Esophagus squamous epithelium (tissue), 5 donors: Measurements from ENCODE around the gene LARGE2. TPM values are rescaled to one million over a fixed set of nuclear protein-coding genes. Genes with fewer than 3 reads are reported as not detected.
A peak's percentile ranks its signal among the peaks of the same experiment; 100 is the strongest.

ENCODE experiments used
- DNase-seq: peaks from one replicate; lab custom pipeline; 2025; lab: John Stamatoyannopoulos, UW
- H3K27ac ChIP-seq, 4 donors: fragments of 200-600 bp; sonication (generic); one replicate each; pipeline ENCODE4 v1.5.1; 2016 to 2019; ENCODE audit warnings: mild to moderate bottlenecking in 1 of 4
- H3K27me3 ChIP-seq, 4 donors: fragments of 200-600 bp; sonication (generic); 1 replicate in 3 of 4; 2 replicates in 1 of 4; pipeline versions ENCODE4 v1.5.1 to v1.6.0; 2017 to 2021; ENCODE audit warnings: antibody characterized with exemption in 1 of 4
- H3K36me3 ChIP-seq, 3 donors: fragments of 200-600 bp; sonication (generic); one replicate each; pipeline ENCODE4 v1.5.1; 2016 to 2019
- H3K4me1 ChIP-seq, 3 donors: fragments of 200-600 bp; sonication (generic); one replicate each; pipeline ENCODE4 v1.5.1; 2017 to 2019
- H3K4me3 ChIP-seq, 4 donors: fragments of 200-600 bp; sonication (generic); 1 replicate in 3 of 4; 2 replicates in 1 of 4; pipeline ENCODE4 v1.5.1; 2016 to 2019; ENCODE audit warnings: mild to moderate bottlenecking in 2 of 4, moderate library complexity in 1 of 4
- H3K9me3 ChIP-seq, 3 donors: fragments of 200-600 bp; sonication (generic); one replicate each; pipeline ENCODE4 v1.5.1; 2016 to 2019
- POLR2A ChIP-seq, 4 donors: fragments of 450-650 bp; IDR thresholded peaks; one replicate each; pipeline ENCODE4 v1.6.1; 2017; ENCODE audit warnings: antibody characterized with exemption in 4 of 4, mild to moderate bottlenecking in 4 of 4, moderate library complexity in 3 of 4
- WGBS, 2 donors: methylation state at CpG; one replicate each; pipeline ENCODE4 v1.1.5; 2018; 5-methylcytosine and 5-hydroxymethylcytosine counted together
- intact Hi-C: fragments of 100-400 bp; cut with DNase I; formaldehyde crosslinking; loops from one replicate; pipeline ENCODE4 v1.15.0; 2022
- total RNA-seq, 4 donors: library from RNA; depleted of rRNA; stranded (reverse); fragments of >200 nt; gene quantifications; one replicate each; pipeline ENCODE4 v1.1.0, GENCODE V29; 2016
- TF ChIP-seq, protein P1 (sequence below), 6 experiments: fragments of 450-650 bp in 4 of 6; fragments of 200-600 bp in 2 of 6; sonication (generic) in 2 of 6; IDR thresholded peaks; one replicate each; pipeline ENCODE4 v1.5.1; 2016 to 2019; ENCODE audit warnings: antibody characterized with exemption in 6 of 6, mild to moderate bottlenecking in 4 of 6, moderate library complexity in 4 of 6
- donor health status: DM: yes; HTN: yes; CAD: no.

Gene LARGE2
- total RNA-seq, 4 donors from 2014 or later = 12.4 to 18.3 (median 15.5) TPM

DNA sequence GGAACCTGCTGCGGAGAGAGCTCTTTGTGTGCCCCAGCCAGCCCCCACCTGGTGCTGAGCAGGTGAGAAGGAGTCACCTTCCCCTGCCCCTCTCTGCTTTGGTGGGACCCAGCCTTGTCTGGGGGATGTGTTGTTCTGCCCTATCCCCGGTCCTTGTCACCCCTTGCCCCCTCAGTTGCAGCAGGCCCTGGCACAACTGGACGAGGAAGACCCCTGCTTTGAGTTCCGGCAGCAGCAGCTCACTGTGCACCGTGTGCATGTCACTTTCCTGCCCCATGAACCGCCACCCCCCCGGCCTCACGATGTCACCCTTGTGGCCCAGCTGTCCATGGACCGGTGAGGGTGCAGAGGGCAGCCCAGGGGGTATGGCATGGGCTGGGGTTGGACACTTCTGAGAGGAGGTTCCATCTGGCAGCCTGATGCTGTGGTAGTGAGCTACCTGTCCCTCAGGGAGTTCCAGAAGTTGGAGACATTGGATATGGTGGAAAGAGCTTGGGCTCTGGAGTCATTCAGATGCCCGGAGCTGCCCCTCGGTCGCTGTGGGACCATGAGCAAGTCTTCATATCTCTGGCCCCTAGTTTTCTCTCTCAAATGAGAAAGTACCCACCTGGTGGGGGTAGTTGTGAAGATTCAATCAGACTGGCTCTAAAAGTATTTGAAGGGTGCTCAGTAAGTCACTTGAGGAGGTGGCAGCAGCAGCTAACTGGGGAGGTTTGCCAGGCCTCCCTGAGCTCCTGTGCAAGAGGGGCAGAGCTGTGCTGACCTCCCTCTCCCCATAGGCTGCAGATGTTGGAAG is 4.3 kb downstream of the LARGE2 start:
- TF ChIP-seq, protein P1, sequence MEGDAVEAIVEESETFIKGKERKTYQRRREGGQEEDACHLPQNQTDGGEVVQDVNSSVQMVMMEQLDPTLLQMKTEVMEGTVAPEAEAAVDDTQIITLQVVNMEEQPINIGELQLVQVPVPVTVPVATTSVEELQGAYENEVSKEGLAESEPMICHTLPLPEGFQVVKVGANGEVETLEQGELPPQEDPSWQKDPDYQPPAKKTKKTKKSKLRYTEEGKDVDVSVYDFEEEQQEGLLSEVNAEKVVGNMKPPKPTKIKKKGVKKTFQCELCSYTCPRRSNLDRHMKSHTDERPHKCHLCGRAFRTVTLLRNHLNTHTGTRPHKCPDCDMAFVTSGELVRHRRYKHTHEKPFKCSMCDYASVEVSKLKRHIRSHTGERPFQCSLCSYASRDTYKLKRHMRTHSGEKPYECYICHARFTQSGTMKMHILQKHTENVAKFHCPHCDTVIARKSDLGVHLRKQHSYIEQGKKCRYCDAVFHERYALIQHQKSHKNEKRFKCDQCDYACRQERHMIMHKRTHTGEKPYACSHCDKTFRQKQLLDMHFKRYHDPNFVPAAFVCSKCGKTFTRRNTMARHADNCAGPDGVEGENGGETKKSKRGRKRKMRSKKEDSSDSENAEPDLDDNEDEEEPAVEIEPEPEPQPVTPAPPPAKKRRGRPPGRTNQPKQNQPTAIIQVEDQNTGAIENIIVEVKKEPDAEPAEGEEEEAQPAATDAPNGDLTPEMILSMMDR (IDR thresholded peaks at IDR 0.05) = no peak
- no peak for TF ChIP-seq POLR2A (IDR thresholded peaks at IDR 0.05)
- no peak for DNase-seq
- H3K27ac ChIP-seq = no peak overlapping the region
- intact Hi-C loops = no loop called here
- WGBS, 2 donors = 89% methylated on average over 7 of the region's 12 CpGs; no CpG with 5 or more reads in 1 of the 2 donors
- H3K27me3 ChIP-seq = peaks cover 0 to 38% (median 0%) of the 10 kb centered on the region in 4 donors
- H3K4me3 ChIP-seq = no peak overlapping the region
- H3K36me3 ChIP-seq = peaks cover 0 to 21% (median 5%) of the 10 kb centered on the region in 3 donors
- peaks cover 37 to 74% (median 57%) of the 10 kb centered on the region in 3 donors for H3K4me1 ChIP-seq
- no peaks in the 10 kb centered on the region for H3K9me3 ChIP-seq

DNA sequence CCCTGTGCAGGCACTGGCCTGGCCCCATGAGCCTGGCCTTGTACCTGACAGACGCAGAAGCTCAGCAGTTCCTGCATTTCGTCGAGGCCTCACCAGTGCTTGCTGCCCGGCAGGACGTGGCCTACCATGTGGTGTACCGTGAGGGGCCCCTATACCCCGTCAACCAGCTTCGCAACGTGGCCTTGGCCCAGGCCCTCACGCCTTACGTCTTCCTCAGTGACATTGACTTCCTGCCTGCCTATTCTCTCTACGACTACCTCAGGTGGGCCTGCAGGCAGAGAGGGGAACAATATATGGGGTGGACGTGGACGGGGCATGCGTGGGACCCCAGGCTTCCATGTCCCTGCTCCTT is 4.9 kb downstream of the LARGE2 start:
- intact Hi-C loops = no loop called here
- DNase-seq = no peak
- Histone ChIP-seq H3K4me1 (peaks cover 37 to 74% (median 51%) of the 10 kb centered on the region in 3 donors), H3K36me3 (peaks cover 0 to 27% (median 8%) of the 10 kb centered on the region in 3 donors), H3K9me3 (no peaks in the 10 kb centered on the region), H3K27me3 (peaks cover 0 to 32% (median 0%) of the 10 kb centered on the region in 4 donors), H3K27ac (no peak overlapping the region), H3K4me3 (no peak overlapping the region)
- WGBS, 2 donors = 55 to 80% methylated on average over 4 to 13 of the region's 15 CpGs
- TF ChIP-seq POLR2A (IDR thresholded peaks at IDR 0.05) = no peak
- TF ChIP-seq, protein P1 (IDR thresholded peaks at IDR 0.05) = no peak

DNA sequence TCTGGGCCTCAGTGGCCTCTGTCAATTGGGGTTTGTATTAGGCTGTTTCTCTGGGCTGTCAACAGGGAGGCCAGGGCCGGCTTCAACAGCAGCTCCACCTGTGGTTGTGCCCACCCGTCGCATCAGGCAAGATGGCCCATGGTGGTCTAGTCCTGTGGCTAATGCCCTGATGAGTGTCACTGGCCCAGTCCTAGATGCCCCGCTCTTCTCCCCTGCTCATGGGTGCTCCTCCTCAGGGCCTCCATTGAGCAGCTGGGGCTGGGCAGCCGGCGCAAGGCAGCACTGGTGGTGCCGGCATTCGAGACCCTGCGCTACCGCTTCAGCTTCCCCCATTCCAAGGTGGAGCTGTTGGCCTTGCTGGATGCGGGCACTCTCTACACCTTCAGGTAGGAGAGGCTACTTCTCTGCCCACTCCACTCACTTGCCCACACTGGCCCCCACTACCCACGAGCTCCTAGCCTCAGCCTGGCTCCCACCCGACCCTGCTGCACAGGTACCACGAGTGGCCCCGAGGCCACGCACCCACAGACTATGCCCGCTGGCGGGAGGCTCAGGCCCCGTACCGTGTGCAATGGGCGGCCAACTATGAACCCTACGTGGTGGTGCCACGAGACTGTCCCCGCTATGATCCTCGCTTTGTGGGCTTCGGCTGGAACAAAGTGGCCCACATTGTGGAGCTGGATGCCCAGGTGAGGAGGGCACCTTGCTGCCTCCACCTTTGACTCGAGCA is 5.4 kb downstream of the LARGE2 start:
- intact Hi-C loops = no loop called here
- 83 to 87% methylated on average over 5 to 10 of the region's 27 CpGs for WGBS, 2 donors
- Histone ChIP-seq H3K36me3 (peaks cover 0 to 28% (median 8%) of the 10 kb centered on the region in 3 donors), H3K4me1 (peaks cover 36 to 74% (median 46%) of the 10 kb centered on the region in 3 donors), H3K27ac (peak overlapping the region in 1 of 4 donors; percentile 79), H3K27me3 (peaks cover 0 to 26% (median 0%) of the 10 kb centered on the region in 4 donors), H3K4me3 (no peak overlapping the region), H3K9me3 (no peaks in the 10 kb centered on the region)
- TF ChIP-seq POLR2A (IDR thresholded peaks at IDR 0.05) = no peak
- TF ChIP-seq, protein P1 (IDR thresholded peaks at IDR 0.05) = no peak
- DNase-seq = no peak

DNA sequence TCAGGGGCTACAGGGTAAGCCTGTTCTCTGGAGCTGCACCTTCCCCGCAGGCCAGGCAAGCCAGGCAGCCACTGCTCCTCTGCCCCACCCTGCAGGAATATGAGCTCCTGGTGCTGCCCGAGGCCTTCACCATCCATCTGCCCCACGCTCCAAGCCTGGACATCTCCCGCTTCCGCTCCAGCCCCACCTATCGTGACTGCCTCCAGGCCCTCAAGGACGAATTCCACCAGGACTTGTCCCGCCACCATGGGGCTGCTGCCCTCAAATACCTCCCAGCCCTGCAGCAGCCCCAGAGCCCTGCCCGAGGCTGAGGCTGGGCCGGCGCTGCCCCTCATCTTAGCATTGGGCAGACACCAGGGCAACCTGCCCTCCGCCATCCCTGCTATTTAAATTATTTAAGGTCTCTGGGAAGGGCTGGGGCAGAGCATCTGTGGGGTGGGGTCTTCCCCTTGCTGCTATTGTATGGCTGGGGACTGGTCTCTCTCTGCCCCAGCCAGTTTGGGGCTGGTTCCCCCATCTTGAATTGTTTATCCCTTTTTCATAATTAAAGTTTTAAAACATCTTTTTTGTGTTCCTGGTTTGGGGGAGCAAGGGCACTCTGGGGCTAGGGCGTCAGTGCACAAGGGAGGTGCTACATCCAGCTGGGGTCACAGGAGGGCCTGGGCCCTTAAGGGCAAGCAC is 6.2 kb downstream of the LARGE2 start:
- no peak for DNase-seq
- Histone ChIP-seq H3K4me3 (no peak overlapping the region), H3K27ac (peak overlapping the region in 2 of 4 donors; percentile 79 to 82), H3K4me1 (peaks cover 37 to 75% (median 41%) of the 10 kb centered on the region in 3 donors), H3K36me3 (peaks cover 1 to 36% (median 12%) of the 10 kb centered on the region in 3 donors), H3K27me3 (peaks cover 0 to 19% (median 0%) of the 10 kb centered on the region in 4 donors), H3K9me3 (no peaks in the 10 kb centered on the region)
- intact Hi-C loops = no loop called here
- WGBS, 2 donors = 45 to 53% methylated on average over 7 to 11 of the region's 13 CpGs
- TF ChIP-seq, protein P1 (IDR thresholded peaks at IDR 0.05) = no peak
- no peak for TF ChIP-seq POLR2A (IDR thresholded peaks at IDR 0.05)
